GM12878 (cell line): ENCODE results near the gene KIFC3. TPM values are rescaled to one million over a fixed set of nuclear protein-coding genes. Genes with fewer than 3 reads are reported as not detected.

Experiments used
- ATAC-seq: fragments of 200-7000 bp; cut with Tn5 transposase; 3 replicates; pipeline ENCODE4 v1.9.1; 2020; ENCODE audit warnings: mild to moderate bottlenecking, moderate library complexity
- BruUV-seq: library from RNA; stranded (reverse); fragments of 400-500 nt; replicated peaks from 2 replicates; lab custom pipeline; 2021; lab: Mats Ljungman, UMichigan
- CTCF ChIA-PET: fragments of 300-600 bp; sonication (Branson Sonifier 250); formaldehyde crosslinking; extraction: SDS; loops from one replicate; lab custom pipeline; 2021; ENCODE audit warnings: inconsistent platforms; lab: Yijun Ruan, JAX
- POLR2A ChIA-PET: fragments of 350-600 bp; formaldehyde crosslinking; extraction: SDS; loops from one replicate; lab custom pipeline; 2021; ENCODE audit warnings: inconsistent platforms; lab: Charles Lee
- RAD21 ChIA-PET: fragments of 300-600 bp; sonication (Branson Sonifier 250); formaldehyde crosslinking; loops from one replicate; lab custom pipeline; 2023; ENCODE audit warnings: antibody characterized with exemption; ENCODE audit not compliant: unreplicated experiment; lab: Charles Lee
- SMC1A ChIA-PET: fragments of 300-600 bp; sonication (Branson Sonifier 250); formaldehyde crosslinking; loops from one replicate; lab custom pipeline; 2023; ENCODE audit not compliant: unreplicated experiment, uncharacterized antibody; lab: Charles Lee
- DNase-seq: peaks from one replicate; pipeline ENCODE4 v3.0.0-alpha.2; 2011; ENCODE audit warnings: low read depth, low spot score
- FAIRE-seq: peaks from 3 replicates; lab custom pipeline; 2011; peaks lifted over from hg19 to GRCh38; lab: Jason Lieb, UNC
- H2AFZ ChIP-seq: 2 replicates; pipeline ENCODE4 v1.6.0; 2011; ENCODE audit warnings: low read depth, low read length, control low read depth; ENCODE audit not compliant: control insufficient read depth
- H3K27ac ChIP-seq: 2 replicates; pipeline ENCODE4 v1.5.1; 2011; ENCODE audit warnings: control low read depth; ENCODE audit not compliant: control insufficient read depth, insufficient read depth
- H3K27me3 ChIP-seq, 2 experiments: replicated peaks in 1 of 2; 2 replicates each; pipeline versions ENCODE4 v1.6.0 to v1.6.1; 2011; ENCODE audit warnings: low read length in 1 of 2; ENCODE audit not compliant: control insufficient read depth in 2 of 2, insufficient read depth in 2 of 2
- H3K36me3 ChIP-seq, 2 experiments: 2 replicates each; pipeline ENCODE4 v1.5.1; 2011; ENCODE audit warnings: low read length in 1 of 2; ENCODE audit not compliant: control insufficient read depth in 2 of 2, insufficient read depth in 2 of 2
- H3K4me1 ChIP-seq: 2 replicates; pipeline ENCODE4 v1.6.1; 2011; ENCODE audit warnings: mild to moderate bottlenecking, low read length, moderate library complexity, mixed read lengths; ENCODE audit not compliant: control insufficient read depth, insufficient read depth
- H3K4me2 ChIP-seq: 2 replicates; pipeline ENCODE4 v1.6.0; 2011; ENCODE audit warnings: control low read depth; ENCODE audit not compliant: control insufficient read depth, insufficient read depth
- H3K4me3 ChIP-seq: fragments of 200-600 bp; sonication (generic); 2 replicates; pipeline ENCODE4 v1.5.1; 2016
- H3K79me2 ChIP-seq: 2 replicates; pipeline ENCODE4 v1.6.0; 2011; ENCODE audit warnings: low read length; ENCODE audit not compliant: control insufficient read depth, insufficient read depth
- H3K9ac ChIP-seq: 2 replicates; pipeline ENCODE4 v1.8.0; 2011; ENCODE audit warnings: low read length, control low read depth, mixed read lengths; ENCODE audit not compliant: control insufficient read depth, insufficient read depth
- H3K9me3 ChIP-seq: replicated peaks from 3 replicates; pipeline ENCODE4 v1.5.1; 2011; ENCODE audit warnings: mild to moderate bottlenecking, low read length; ENCODE audit not compliant: control insufficient read depth, insufficient read depth
- H4K20me1 ChIP-seq: 2 replicates; pipeline ENCODE4 v1.6.0; 2011; ENCODE audit not compliant: control insufficient read depth, insufficient read depth
- CHD1 ChIP-seq: IDR thresholded peaks from 2 replicates; pipeline ENCODE4 v1.6.1; 2012; ENCODE audit warnings: low read depth, low read length, improper control_type of control experiment
- ETV6 ChIP-seq, 2 experiments: fragments of 450-650 bp in 1 of 2; IDR thresholded peaks in 1 of 2; conservative IDR thresholded peaks in 1 of 2; 2 replicates each; pipeline ENCODE4 v1.6.1; 2014; ENCODE audit warnings: antibody characterized with exemption in 1 of 2, borderline replicate concordance in 1 of 2, low read depth in 1 of 2, mild to moderate bottlenecking in 1 of 2, moderate library complexity in 1 of 2
- HCFC1 ChIP-seq: fragments of 150-350 bp; IDR thresholded peaks from 2 replicates; pipeline ENCODE4 v1.6.1; 2014; ENCODE audit warnings: low read length
- HDGF ChIP-seq: fragments of 450-650 bp; IDR thresholded peaks from 2 replicates; pipeline ENCODE4 v1.6.1; 2016; ENCODE audit warnings: antibody characterized with exemption
- IKZF1 ChIP-seq: fragments of 450-650 bp; conservative IDR thresholded peaks from 2 replicates; pipeline ENCODE4 v1.6.1; 2017; ENCODE audit warnings: antibody characterized with exemption, mild to moderate bottlenecking
- MXI1 ChIP-seq: fragments of 150-350 bp; IDR thresholded peaks from 2 replicates; pipeline ENCODE4 v1.6.1; 2011; ENCODE audit warnings: low read depth, mild to moderate bottlenecking, inconsistent platforms, low read length, improper control_type of control experiment
- RAD51 ChIP-seq: fragments of 450-650 bp; IDR thresholded peaks from 2 replicates; pipeline ENCODE4 v1.6.1; 2016; ENCODE audit warnings: moderate library complexity, mild to moderate bottlenecking, inconsistent platforms
- TCF3 ChIP-seq: IDR thresholded peaks from 2 replicates; pipeline ENCODE4 v1.6.1; 2012; ENCODE audit warnings: low read depth, mild to moderate bottlenecking, low read length, borderline replicate concordance; ENCODE audit not compliant: insufficient read depth
- ZNF24 ChIP-seq: fragments of 450-650 bp; IDR thresholded peaks from 2 replicates; pipeline ENCODE4 v1.6.1; 2017; ENCODE audit warnings: antibody characterized with exemption, mild to moderate bottlenecking
- WGBS: methylation state at CpG from one replicate; pipeline ENCODE4 v1.1.6; 2016; ENCODE audit warnings: low lambda C conversion rate; ENCODE audit not compliant: insufficient replicate concordance, insufficient coverage; ENCODE audit errors: missing lambda C conversion rate; 5-methylcytosine and 5-hydroxymethylcytosine counted together
- in situ Hi-C: fragments of 300-500 bp; cut with MboI; formaldehyde crosslinking; loops from 9 replicates; pipeline ENCODE4 v1.14.3; 2018; ENCODE audit warnings: mixed read lengths
- intact Hi-C: fragments of 100-400 bp; cut with micrococcal nuclease; formaldehyde crosslinking; loops from one replicate; pipeline ENCODE4 v1.14.2; 2022; ENCODE audit not compliant: unreplicated experiment
- polyA plus RNA-seq, 11 experiments: library from polyadenylated mRNA; depleted of rRNA in 4 of 11; unstranded in 6 of 11; stranded (reverse) in 5 of 11; fragments of >200 nt; fragmentation: Nextera tagmentation in 4 of 11; fragmentation: Illumina TruSeq in 1 of 11; extraction: Ambion mirVana in 4 of 11; extraction: Trizol in 1 of 11; gene quantifications; 1 replicate in 1 of 11; 2 replicates in 10 of 11; pipeline versions ENCODE4 v1.2.1 to v1.2.3, GENCODE V29; 2011 to 2016; ENCODE audit warnings: inconsistent platforms in 2 of 11, missing spikeins in 2 of 11, low read depth in 1 of 11
- total RNA-seq, 4 experiments: library from RNA; depleted of rRNA in 3 of 4; stranded (reverse); fragments of >200 nt in 3 of 4; fragmentation: Illumina TruSeq in 1 of 4; extraction: Trizol in 1 of 4; gene quantifications; 2 replicates each; pipeline versions ENCODE4 v1.2.1 to v1.2.3, GENCODE V29; 2013 to 2021
- TF ChIP-seq, protein P1 (sequence below): fragments of 450-650 bp; IDR thresholded peaks from 2 replicates; pipeline ENCODE4 v1.6.1; 2017; ENCODE audit warnings: low read depth, mild to moderate bottlenecking, moderate library complexity
- TF ChIP-seq, protein P2 (sequence below): IDR thresholded peaks from 2 replicates; pipeline ENCODE4 v1.6.1; 2011; ENCODE audit warnings: borderline replicate concordance, low read depth, mild to moderate bottlenecking, moderate library complexity, mixed read lengths, low read length; ENCODE audit not compliant: insufficient read depth; ENCODE audit errors: extremely low read length
- TF ChIP-seq, protein P3 (sequence below): fragments of 450-650 bp; formaldehyde crosslinking; IDR thresholded peaks from 2 replicates; pipeline ENCODE4 v1.5.0; 2022; ENCODE audit warnings: mild to moderate bottlenecking, missing genetic modification characterization
- TF ChIP-seq, protein P4 (sequence below): fragments of 450-650 bp; IDR thresholded peaks from 2 replicates; pipeline ENCODE4 v1.6.1; 2016; ENCODE audit warnings: mild to moderate bottlenecking
- TF ChIP-seq, protein P5 (sequence below): fragments of 450-650 bp; IDR thresholded peaks from 2 replicates; pipeline ENCODE4 v1.6.1; 2016; ENCODE audit warnings: mild to moderate bottlenecking

Gene KIFC3
- total and polyA plus RNA-seq, 10 of the 15 experiments (the other 5 are each of a cell fraction or from before 2014, with no cell fraction given): 0.22 to 1.3 (median 0.26) TPM; not detected in 3

DNA sequence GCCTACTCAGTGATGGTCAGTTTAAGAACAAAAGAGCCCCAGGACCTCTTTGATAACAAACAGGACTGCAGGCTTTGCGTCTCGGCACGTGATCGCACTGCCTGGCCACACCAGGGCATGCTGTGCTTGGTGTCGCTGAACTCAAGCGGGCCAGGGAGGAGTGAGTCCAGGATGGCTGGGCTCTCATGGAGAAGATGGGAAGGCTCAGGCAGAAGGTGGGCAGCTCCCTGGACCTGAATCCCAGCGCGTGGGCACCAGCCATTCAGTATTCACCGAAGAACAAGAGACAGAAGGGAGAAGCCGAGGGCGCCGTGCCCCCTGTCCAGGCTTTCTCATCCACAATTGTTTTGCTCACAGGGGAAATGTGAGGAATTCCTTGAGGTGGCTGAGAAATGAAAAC, 54.8 kb downstream of the KIFC3 start (continued):
- TF ChIP-seq RAD51 (no peak), ZNF24 (no peak)
- TF ChIP-seq, protein P1, sequence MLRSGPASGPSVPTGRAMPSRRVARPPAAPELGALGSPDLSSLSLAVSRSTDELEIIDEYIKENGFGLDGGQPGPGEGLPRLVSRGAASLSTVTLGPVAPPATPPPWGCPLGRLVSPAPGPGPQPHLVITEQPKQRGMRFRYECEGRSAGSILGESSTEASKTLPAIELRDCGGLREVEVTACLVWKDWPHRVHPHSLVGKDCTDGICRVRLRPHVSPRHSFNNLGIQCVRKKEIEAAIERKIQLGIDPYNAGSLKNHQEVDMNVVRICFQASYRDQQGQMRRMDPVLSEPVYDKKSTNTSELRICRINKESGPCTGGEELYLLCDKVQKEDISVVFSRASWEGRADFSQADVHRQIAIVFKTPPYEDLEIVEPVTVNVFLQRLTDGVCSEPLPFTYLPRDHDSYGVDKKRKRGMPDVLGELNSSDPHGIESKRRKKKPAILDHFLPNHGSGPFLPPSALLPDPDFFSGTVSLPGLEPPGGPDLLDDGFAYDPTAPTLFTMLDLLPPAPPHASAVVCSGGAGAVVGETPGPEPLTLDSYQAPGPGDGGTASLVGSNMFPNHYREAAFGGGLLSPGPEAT: no peak
- TF ChIP-seq, protein P2, sequence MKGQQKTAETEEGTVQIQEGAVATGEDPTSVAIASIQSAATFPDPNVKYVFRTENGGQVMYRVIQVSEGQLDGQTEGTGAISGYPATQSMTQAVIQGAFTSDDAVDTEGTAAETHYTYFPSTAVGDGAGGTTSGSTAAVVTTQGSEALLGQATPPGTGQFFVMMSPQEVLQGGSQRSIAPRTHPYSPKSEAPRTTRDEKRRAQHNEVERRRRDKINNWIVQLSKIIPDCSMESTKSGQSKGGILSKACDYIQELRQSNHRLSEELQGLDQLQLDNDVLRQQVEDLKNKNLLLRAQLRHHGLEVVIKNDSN: no peak
- TF ChIP-seq, protein P3, sequence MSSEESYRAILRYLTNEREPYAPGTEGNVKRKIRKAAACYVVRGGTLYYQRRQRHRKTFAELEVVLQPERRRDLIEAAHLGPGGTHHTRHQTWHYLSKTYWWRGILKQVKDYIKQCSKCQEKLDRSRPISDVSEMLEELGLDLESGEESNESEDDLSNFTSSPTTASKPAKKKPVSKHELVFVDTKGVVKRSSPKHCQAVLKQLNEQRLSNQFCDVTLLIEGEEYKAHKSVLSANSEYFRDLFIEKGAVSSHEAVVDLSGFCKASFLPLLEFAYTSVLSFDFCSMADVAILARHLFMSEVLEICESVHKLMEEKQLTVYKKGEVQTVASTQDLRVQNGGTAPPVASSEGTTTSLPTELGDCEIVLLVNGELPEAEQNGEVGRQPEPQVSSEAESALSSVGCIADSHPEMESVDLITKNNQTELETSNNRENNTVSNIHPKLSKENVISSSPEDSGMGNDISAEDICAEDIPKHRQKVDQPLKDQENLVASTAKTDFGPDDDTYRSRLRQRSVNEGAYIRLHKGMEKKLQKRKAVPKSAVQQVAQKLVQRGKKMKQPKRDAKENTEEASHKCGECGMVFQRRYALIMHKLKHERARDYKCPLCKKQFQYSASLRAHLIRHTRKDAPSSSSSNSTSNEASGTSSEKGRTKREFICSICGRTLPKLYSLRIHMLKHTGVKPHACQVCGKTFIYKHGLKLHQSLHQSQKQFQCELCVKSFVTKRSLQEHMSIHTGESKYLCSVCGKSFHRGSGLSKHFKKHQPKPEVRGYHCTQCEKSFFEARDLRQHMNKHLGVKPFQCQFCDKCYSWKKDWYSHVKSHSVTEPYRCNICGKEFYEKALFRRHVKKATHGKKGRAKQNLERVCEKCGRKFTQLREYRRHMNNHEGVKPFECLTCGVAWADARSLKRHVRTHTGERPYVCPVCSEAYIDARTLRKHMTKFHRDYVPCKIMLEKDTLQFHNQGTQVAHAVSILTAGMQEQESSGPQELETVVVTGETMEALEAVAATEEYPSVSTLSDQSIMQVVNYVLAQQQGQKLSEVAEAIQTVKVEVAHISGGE: no peak

DNA sequence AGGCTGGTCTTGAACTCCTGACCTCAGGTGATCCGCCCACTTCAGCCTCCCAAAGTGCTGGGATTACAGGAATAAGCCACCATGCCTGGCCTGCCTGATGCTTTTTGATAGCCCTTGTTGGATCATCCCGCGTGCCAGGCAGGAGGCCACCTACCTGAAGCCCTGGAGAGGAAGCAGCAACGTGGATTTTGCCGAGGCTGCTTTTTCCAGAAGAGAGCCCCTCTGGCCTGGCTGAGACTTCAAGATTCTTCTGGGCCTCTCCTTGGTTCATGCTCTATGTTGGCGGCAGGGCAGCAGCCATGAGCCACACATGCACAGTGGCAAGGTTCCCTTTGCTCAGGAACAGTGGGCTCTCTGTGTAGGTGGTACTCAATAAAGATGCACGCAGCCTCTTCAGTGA, 55.2 kb downstream of the KIFC3 start:
- no peak overlapping the region for H3K9ac ChIP-seq
- no peaks in the 10 kb centered on the region for H3K27me3 ChIP-seq
- DNase-seq (no peak), ATAC-seq (no peak), FAIRE-seq (no peak)
- BruUV-seq: no TSS peak
- WGBS: 81% methylated on average over 6 of the region's 7 CpGs
- ChIA-PET POLR2A (no interaction called here), CTCF (no interaction called here), SMC1A (no interaction called here), RAD21 (no interaction called here)
- no peaks in the 10 kb centered on the region for H3K9me3 ChIP-seq
- H3K4me1 ChIP-seq: no peaks in the 10 kb centered on the region
- H3K4me2 ChIP-seq: no peak overlapping the region
- no peaks in the 10 kb centered on the region for H4K20me1 ChIP-seq
- intact Hi-C loops: no loop called here
- H3K4me3 ChIP-seq: no peak overlapping the region
- H3K79me2 ChIP-seq: no peaks in the 10 kb centered on the region
- in situ Hi-C loops: no loop called here
- no peak overlapping the region for H2AFZ ChIP-seq
- H3K27ac ChIP-seq: no peak overlapping the region
- peaks cover 0 to 2% of the 10 kb centered on the region in 2 experiments; a peak in 2 of 4 replicates for H3K36me3 ChIP-seq
- no peak for TF ChIP-seq TCF3
- TF ChIP-seq, protein P4, sequence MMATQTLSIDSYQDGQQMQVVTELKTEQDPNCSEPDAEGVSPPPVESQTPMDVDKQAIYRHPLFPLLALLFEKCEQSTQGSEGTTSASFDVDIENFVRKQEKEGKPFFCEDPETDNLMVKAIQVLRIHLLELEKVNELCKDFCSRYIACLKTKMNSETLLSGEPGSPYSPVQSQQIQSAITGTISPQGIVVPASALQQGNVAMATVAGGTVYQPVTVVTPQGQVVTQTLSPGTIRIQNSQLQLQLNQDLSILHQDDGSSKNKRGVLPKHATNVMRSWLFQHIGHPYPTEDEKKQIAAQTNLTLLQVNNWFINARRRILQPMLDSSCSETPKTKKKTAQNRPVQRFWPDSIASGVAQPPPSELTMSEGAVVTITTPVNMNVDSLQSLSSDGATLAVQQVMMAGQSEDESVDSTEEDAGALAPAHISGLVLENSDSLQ: no peak
- no peak for TF ChIP-seq MXI1
- no peak for TF ChIP-seq CHD1
- no peak for TF ChIP-seq HDGF
- TF ChIP-seq HCFC1: no peak
- no peak for TF ChIP-seq IKZF1
- TF ChIP-seq, protein P5, sequence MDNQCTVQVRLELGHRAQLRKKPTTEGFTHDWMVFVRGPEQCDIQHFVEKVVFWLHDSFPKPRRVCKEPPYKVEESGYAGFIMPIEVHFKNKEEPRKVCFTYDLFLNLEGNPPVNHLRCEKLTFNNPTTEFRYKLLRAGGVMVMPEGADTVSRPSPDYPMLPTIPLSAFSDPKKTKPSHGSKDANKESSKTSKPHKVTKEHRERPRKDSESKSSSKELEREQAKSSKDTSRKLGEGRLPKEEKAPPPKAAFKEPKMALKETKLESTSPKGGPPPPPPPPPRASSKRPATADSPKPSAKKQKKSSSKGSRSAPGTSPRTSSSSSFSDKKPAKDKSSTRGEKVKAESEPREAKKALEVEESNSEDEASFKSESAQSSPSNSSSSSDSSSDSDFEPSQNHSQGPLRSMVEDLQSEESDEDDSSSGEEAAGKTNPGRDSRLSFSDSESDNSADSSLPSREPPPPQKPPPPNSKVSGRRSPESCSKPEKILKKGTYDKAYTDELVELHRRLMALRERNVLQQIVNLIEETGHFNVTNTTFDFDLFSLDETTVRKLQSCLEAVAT: no peak
- TF ChIP-seq ETV6 (conservative IDR thresholded peaks at IDR 0.05 in 1 of 2, IDR thresholded peaks at IDR 0.05 in 1 of 2; ENCODE audit: borderline replicate concordance in 1 of 2, low read depth in 1 of 2): no peak
